Astrocyte (in vitro differentiated cells and primary cell): ENCODE results near the gene CPNE5.

Source experiments
- EZH2 ChIP-seq: IDR thresholded peaks from 2 replicates; pipeline ENCODE4 v1.6.1; 2012; ENCODE audit warnings: mild to moderate bottlenecking, low read length, inconsistent platforms; ENCODE audit not compliant: insufficient read depth
- TF ChIP-seq, protein P1 (sequence below): IDR thresholded peaks from 2 replicates; pipeline ENCODE4 v1.5.1; 2011; ENCODE audit warnings: low read depth, mild to moderate bottlenecking, inconsistent platforms, low read length, moderate library complexity; ENCODE audit not compliant: insufficient read depth

DNA sequence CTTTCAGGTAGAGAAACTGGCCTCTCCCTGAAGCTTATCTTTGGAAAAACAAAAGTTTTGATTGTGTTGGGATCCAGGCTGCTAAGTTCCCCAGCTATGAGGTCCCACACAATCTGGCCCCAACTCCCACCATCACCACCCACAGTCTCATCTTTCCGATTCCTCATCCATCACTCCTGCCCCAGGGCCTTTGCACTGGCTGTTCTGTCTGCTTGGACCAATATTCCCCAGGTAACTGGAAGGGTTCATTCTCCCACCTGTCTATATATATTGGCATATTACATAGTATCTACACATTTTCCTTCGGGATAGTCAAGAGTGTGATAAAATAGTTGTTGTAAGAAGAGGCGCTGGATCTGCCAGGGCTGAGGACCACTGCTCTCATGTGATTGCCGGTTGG, 52.0 kb downstream of the CPNE5 start:
- TF ChIP-seq, protein P1, sequence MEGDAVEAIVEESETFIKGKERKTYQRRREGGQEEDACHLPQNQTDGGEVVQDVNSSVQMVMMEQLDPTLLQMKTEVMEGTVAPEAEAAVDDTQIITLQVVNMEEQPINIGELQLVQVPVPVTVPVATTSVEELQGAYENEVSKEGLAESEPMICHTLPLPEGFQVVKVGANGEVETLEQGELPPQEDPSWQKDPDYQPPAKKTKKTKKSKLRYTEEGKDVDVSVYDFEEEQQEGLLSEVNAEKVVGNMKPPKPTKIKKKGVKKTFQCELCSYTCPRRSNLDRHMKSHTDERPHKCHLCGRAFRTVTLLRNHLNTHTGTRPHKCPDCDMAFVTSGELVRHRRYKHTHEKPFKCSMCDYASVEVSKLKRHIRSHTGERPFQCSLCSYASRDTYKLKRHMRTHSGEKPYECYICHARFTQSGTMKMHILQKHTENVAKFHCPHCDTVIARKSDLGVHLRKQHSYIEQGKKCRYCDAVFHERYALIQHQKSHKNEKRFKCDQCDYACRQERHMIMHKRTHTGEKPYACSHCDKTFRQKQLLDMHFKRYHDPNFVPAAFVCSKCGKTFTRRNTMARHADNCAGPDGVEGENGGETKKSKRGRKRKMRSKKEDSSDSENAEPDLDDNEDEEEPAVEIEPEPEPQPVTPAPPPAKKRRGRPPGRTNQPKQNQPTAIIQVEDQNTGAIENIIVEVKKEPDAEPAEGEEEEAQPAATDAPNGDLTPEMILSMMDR: no peak
- no peak for TF ChIP-seq EZH2
